Fibroblast of villous mesenchyme (primary cell): ENCODE data around the gene TENT4A. TPM values are rescaled to one million over a fixed set of nuclear protein-coding genes. Genes with fewer than 3 reads are reported as not detected.

Experiments used
- DNase-seq: peaks from one replicate; pipeline ENCODE4 v3.0.0-alpha.2; 2010; ENCODE audit warnings: low read depth
- H3K4me3 ChIP-seq: 2 replicates; pipeline ENCODE4 v1.5.1; 2011; ENCODE audit warnings: low read depth, mild to moderate bottlenecking, low read length
- total RNA-seq: library from RNA; depleted of rRNA; stranded (reverse); fragments of >200 nt; gene quantifications from 2 replicates; pipeline ENCODE4 v1.2.3, GENCODE V29; 2012
- TF ChIP-seq, protein P1 (sequence below): IDR thresholded peaks from 2 replicates; pipeline ENCODE4 v1.5.1; 2012; ENCODE audit warnings: low read depth, mild to moderate bottlenecking, low read length; ENCODE audit not compliant: insufficient read depth

Gene TENT4A
- total RNA-seq, 1 donor = 23.3 TPM

DNA sequence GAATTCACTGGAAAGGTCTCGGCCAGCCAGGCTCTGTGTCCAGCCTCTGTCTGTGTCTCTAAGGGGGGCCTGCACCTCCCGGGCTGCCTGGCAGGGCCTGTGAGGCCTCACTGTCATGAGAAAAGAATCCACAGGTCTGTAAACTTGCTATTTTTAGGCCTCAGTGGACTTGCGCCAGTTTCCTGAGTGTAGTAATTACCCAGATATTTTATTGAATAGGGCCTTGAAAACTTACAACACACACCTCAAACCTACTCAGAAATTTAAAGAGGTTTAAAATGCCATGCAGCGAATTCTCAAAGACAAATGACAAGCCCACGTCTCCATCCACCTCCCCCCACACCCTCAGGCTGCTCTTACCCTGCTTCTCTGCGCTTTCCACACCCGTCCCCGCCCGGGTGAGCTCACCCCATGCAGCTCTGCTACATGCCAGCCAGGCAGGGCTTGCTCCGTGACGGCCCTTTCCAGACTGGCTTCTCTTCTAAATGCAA lies 8.8 kb upstream of the TENT4A start:
- H3K4me3 ChIP-seq = no peak overlapping the region

DNA sequence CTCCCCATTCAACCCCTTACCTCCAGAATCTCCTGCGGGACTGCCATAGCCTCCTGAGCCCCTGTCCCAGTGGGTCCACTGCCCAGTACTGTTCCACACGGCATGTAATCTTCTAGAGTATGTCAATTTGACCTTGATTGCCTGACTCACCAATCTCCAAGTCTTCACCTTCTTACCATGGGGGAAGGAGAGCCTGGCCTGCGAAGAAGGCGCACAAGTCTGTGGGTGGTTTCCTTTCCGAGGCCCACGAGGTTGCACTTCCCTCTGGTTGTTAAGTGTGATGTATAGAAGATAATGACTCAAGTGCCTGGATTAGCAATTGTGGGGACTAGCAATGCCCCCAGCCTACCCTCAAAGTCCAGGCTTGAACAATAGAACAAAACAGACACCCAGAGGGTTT lies 8.1 kb upstream of the TENT4A start:
- DNase-seq = no peak
- H3K4me3 ChIP-seq = no peak overlapping the region
- TF ChIP-seq, protein P1, sequence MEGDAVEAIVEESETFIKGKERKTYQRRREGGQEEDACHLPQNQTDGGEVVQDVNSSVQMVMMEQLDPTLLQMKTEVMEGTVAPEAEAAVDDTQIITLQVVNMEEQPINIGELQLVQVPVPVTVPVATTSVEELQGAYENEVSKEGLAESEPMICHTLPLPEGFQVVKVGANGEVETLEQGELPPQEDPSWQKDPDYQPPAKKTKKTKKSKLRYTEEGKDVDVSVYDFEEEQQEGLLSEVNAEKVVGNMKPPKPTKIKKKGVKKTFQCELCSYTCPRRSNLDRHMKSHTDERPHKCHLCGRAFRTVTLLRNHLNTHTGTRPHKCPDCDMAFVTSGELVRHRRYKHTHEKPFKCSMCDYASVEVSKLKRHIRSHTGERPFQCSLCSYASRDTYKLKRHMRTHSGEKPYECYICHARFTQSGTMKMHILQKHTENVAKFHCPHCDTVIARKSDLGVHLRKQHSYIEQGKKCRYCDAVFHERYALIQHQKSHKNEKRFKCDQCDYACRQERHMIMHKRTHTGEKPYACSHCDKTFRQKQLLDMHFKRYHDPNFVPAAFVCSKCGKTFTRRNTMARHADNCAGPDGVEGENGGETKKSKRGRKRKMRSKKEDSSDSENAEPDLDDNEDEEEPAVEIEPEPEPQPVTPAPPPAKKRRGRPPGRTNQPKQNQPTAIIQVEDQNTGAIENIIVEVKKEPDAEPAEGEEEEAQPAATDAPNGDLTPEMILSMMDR = no peak

More for the DNA sequence above, 8.8 kb upstream of the TENT4A start:
- DNase-seq = peak; percentile 91
- TF ChIP-seq, protein P1 = no peak

DNA sequence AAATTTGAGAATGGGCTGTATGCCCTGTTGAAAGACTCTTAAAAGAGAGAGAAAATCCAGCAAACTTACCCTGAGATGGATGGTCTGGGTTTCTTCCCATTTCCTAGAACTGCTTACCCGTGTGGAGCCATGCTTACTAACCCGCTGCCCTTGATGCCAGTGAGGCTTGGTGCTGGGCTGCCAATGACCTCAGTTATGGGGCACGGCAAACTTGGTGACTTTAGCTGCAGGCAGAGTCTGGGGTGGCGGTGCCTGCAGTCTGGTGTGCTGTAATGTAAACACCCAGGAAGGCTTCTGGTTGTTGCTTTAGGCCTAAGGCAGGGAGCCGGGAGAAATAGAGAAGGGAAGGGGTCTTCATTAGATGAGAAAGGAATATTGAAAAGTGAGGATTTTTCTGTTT lies 7.3 kb upstream of the TENT4A start:
- H3K4me3 ChIP-seq = no peak overlapping the region
- DNase-seq = no peak
- TF ChIP-seq, protein P1 = no peak

- DNase-seq = no peak
- H3K4me3 ChIP-seq = no peak overlapping the region
- TF ChIP-seq, protein P1 = no peak
These were observed 5.4 kb upstream of the TENT4A start for GRCh38 chr5:6707852-6708251.

DNA sequence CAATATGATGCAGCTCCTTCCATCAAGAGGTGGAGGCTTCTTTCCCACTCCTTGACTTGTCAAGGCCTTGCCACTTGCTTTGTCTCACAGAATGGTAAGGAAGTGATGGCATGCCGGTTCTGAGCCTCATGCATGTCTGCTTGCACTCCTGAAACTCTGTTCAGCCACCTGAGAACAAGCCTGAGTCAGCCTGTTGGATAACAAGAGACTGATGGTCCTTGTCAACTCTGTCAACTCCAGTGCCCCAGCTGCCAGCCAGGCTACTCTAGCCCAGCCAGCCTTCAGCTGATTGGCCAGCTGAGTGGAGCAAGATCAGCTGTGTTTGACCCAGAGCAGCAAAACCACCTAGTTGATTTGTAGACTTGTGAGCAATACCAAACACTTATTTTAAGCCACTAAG lies 4.4 kb upstream of the TENT4A start:
- no peak for DNase-seq
- no peak overlapping the region for H3K4me3 ChIP-seq
- TF ChIP-seq, protein P1 = no peak

DNA sequence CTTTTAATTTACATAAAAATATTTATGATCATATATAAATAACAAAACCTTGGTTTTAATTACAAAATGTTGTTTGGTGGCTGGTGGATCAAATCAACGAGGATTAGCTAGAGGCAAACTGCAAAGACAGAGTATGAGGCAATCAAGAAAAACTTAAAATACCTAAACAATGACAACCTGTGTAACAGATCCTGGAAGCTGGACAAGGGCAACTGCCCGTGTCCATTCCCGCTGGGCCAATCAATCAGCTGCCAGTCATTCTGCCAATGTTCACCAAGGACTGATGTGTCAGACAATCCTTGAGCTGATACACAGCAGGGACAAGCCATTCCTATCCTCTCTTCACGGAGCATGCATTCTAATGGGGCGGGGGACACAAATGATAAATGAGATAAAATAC lies 3.2 kb upstream of the TENT4A start:
- no peak overlapping the region for H3K4me3 ChIP-seq
- TF ChIP-seq, protein P1 = no peak
- no peak for DNase-seq
